GM12873 (cell line): ENCODE data around the gene MRPL42.
A peak's percentile ranks its signal among the peaks of the same experiment; 100 is the strongest.

ENCODE experiments used
- TF ChIP-seq, protein P1 (sequence below): IDR thresholded peaks from 2 replicates; pipeline ENCODE4 v1.5.1; 2012; ENCODE audit warnings: low read depth, mild to moderate bottlenecking, moderate library complexity, low read length, control low read depth; ENCODE audit not compliant: insufficient read depth; ENCODE audit errors: missing control alignments

Gene MRPL42

DNA sequence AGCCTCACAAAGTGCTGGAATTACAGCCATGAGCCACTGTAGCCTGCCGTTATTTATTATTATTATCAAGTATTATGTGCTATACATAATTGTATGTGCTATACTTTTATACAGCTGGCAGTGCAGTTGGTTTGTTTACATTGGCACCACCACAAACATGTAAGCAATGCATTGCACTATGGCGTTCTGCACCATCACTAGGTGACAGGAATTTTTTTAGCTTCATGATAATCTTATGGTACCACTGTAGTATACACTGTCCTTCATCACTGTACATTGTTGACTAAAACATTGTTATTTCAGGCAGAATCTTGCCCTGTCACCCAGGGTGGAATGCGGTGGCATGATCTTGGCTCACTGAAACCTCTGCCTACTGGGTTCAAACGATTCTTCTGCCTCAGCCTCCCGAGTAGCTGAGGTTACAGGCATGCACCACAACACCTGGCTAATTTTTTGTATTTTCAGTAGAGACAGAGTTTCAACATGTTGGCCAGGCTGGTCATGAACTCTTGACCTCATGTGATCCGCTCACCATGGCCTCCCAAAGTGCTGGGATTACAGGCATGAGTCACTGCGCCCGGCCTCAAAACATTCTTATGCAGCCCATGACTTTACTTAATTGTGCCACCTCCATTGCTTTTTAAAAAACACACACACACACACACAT, 17.1 kb downstream of the MRPL42 start:
- TF ChIP-seq, protein P1, sequence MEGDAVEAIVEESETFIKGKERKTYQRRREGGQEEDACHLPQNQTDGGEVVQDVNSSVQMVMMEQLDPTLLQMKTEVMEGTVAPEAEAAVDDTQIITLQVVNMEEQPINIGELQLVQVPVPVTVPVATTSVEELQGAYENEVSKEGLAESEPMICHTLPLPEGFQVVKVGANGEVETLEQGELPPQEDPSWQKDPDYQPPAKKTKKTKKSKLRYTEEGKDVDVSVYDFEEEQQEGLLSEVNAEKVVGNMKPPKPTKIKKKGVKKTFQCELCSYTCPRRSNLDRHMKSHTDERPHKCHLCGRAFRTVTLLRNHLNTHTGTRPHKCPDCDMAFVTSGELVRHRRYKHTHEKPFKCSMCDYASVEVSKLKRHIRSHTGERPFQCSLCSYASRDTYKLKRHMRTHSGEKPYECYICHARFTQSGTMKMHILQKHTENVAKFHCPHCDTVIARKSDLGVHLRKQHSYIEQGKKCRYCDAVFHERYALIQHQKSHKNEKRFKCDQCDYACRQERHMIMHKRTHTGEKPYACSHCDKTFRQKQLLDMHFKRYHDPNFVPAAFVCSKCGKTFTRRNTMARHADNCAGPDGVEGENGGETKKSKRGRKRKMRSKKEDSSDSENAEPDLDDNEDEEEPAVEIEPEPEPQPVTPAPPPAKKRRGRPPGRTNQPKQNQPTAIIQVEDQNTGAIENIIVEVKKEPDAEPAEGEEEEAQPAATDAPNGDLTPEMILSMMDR = no peak

DNA sequence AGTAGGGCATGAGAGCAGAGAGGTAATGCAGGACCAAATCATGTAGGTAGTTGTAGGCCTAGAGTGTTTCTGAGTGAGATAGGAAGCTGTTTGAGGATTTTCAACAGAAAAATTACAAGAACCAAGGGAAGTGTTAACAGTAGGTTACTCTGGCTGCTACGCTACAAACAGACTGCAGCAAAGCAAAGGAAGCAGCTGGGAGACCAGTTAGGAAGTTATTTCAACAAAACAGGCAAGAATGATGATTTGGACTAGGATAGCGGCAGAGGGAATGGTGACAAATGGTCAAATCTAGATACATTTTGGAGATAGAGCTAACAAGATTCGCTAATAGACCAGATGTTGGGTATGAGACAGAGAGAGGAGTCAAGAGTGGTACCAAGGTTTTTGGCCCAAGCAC, 26.8 kb downstream of the MRPL42 start:
- TF ChIP-seq, protein P1 = no peak

DNA sequence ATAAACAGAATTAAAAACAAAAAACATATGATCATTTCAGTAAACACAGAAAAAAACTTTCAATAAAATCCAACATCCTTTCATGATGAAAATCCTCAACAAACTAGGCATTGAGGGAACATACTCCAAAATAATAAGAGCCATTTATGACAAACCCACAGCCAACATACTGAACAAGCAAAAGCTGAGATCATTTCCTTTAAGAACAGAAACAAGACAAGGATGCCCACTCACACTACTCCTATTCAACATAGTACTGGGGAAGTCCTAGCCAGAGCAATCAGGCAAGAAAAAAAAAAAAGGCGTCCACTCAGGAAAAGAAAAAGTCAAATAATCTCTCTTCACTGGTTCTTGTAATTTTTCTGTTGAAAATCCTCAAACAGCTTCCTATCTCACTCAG, 30.1 kb downstream of the MRPL42 start:
- TF ChIP-seq, protein P1 = no peak

DNA sequence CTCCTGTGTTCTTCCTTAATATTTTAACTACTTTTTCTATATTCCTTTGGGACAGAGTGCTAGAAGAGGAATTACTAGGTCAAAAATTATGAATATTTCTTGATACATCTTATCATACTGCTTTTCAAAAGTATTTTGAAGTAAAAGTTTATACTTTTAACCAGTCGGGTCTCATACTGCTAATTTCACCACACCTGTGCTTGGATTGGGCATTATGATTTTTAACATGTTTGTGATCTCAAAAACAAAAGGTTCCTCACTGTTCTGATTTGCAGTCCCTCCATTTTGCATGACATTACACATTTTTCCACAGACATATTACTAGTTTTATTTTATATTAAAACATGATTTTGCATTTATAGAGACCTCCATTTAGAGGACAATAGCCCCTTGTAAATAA, 32.9 kb downstream of the MRPL42 start:
- TF ChIP-seq, protein P1 = no peak

DNA sequence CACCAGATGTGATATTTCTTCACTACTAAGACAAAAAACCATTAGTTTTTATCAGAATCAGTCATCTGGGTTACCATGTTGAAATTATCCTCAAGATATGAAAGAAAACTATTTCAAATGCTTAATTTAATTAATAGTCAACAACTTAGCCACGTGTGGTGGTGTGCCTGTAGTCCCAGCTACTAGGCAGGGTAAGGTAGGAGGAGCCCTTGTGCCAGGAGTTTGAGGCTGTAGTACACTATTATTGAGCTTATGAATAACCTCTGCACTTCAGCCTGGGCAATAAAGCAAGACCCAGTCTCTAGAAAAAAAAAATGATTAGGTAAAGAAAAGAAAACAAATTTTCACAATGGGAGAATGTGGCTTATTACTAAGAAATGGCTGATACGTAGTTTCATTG, 33.4 kb downstream of the MRPL42 start:
- TF ChIP-seq, protein P1 = no peak

DNA sequence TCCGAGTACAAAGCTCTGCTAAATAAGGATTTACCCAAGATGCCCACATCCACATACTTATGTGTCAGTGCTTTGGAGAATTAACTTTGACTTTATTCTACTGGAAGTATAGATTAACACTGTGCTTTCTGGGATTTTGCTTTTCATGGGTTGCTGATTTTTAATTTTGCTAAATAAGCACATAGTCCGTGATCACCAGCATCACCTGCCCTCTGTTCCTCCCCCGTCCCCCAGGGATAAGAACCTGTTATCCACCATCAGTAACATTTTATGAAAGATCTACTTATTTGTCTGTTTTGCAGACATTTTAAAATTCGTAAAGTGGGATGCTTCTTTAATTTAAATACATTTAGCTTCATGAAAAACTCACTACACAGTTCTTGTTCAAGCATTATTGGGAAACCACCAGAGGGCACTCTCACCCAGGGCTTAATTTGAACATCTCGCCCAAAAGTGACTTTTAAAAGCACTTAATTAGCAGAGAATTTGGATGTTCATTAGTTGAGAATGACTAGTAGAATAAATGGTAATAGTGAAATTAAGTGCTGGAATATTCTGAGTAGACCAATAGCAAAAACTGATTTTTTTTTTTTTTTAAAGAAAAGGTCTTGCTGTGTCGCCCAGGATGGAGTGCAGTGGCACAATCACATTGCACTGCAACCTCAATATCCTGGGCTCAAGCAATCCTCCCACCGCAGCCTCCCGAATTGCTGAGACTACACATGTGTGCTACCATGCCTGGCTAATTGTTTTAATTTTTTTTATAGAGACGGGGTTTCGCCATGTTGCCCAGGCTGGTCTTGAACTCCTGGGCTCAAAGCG, 35.7 kb downstream of the MRPL42 start:
- TF ChIP-seq, protein P1 = peak; percentile 68

DNA sequence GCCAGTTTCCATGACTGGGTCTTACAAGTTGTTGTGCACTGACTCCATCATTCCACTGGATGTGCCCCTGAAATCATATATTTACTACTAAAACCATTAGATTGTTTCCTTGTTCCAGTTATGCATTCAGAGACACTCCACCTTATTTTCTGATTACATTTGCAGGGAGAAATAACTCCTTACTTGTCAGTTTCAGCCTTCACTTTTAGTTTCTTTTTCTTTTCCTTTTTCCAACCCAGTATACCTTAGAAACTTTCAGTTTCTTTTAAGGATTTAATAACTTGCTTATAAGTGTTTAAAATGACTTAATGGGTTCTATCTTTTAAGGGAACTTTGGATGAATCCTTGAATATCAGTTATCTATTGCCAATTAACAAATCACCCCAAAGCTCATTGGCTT, 39.9 kb downstream of the MRPL42 start:
- TF ChIP-seq, protein P1 = no peak
